HepG2 (cell line): Measurements from ENCODE around the gene IFT88. TPM values are rescaled to one million over a fixed set of nuclear protein-coding genes. Genes with fewer than 3 reads are reported as not detected.
A peak's percentile ranks its signal among the peaks of the same experiment; 100 is the strongest.

ENCODE experiments used
- ATAC-seq: fragments of 200-7000 bp; cut with Tn5 transposase; 3 replicates; pipeline ENCODE4 v1.9.1; 2020; ENCODE audit warnings: mild to moderate bottlenecking, moderate library complexity
- BruUV-seq: library from RNA; stranded (reverse); fragments of 400-500 nt; replicated peaks from 2 replicates; lab custom pipeline; 2021; lab: Mats Ljungman, UMichigan
- CTCF ChIA-PET: fragments of 300-600 bp; formaldehyde crosslinking; extraction: SDS; loops from one replicate; lab custom pipeline; 2021; ENCODE audit warnings: low total read pairs, inconsistent platforms, low intra/inter-chr PET ratio; lab: Yijun Ruan, JAX
- POLR2A ChIA-PET: fragments of 350-600 bp; sonication (Branson Sonifier 250); formaldehyde crosslinking; loops from one replicate; lab custom pipeline; 2020; ENCODE audit warnings: antibody characterized with exemption, inconsistent platforms; lab: Yijun Ruan, JAX
- DNase-seq: peaks from one replicate; pipeline ENCODE4 v3.0.0-alpha.2; 2015; ENCODE audit warnings: low spot score
- FAIRE-seq: peaks from 3 replicates; lab custom pipeline; 2011; peaks lifted over from hg19 to GRCh38; lab: Jason Lieb, UNC
- H2AFZ ChIP-seq: one replicate; pipeline ENCODE4 v1.6.1; 2011; ENCODE audit warnings: low read length, inconsistent platforms
- H3K27ac ChIP-seq: fragments of 300-600 bp; 3 replicates; pipeline ENCODE4 v1.8.0; 2011; ENCODE audit warnings: mixed run types, mild to moderate bottlenecking, mixed read lengths, low read length, inconsistent platforms; ENCODE audit not compliant: insufficient read depth; ENCODE audit errors: extremely low read length
- H3K27me3 ChIP-seq, 2 experiments: fragments of 200-600 bp in 1 of 2; 2 replicates in 1 of 2; 3 replicates in 1 of 2; pipeline versions ENCODE4 v1.6.0 to v1.8.0; 2011; ENCODE audit warnings: low read length in 2 of 2, mild to moderate bottlenecking in 2 of 2, moderate library complexity in 2 of 2, inconsistent platforms in 1 of 2; ENCODE audit not compliant: insufficient read depth in 2 of 2, control insufficient read depth in 1 of 2
- H3K36me3 ChIP-seq, 2 experiments: fragments of 200-600 bp in 1 of 2; replicated peaks in 1 of 2; 2 replicates in 1 of 2; 3 replicates in 1 of 2; pipeline versions ENCODE4 v1.5.1 to v1.8.0; 2011; ENCODE audit warnings: low read length in 2 of 2, inconsistent platforms in 1 of 2; ENCODE audit not compliant: insufficient read depth in 2 of 2, control insufficient read depth in 1 of 2
- H3K4me1 ChIP-seq: 2 replicates; pipeline ENCODE4 v1.5.1; 2012; ENCODE audit warnings: low read length, inconsistent platforms; ENCODE audit not compliant: insufficient read depth
- H3K4me2 ChIP-seq: 2 replicates; pipeline ENCODE4 v1.6.0; 2011; ENCODE audit warnings: low read depth, low read length, inconsistent platforms
- H3K4me3 ChIP-seq, 3 experiments: fragments of 200-600 bp in 1 of 3; sonication (generic), shearing (Covaris generic) in 1 of 3; replicated peaks in 1 of 3; 2 replicates each; pipeline ENCODE4 v1.5.1; 2011 to 2016; ENCODE audit warnings: low read length in 3 of 3, inconsistent platforms in 2 of 3, low read depth in 2 of 3, mild to moderate bottlenecking in 2 of 3, control low read depth in 1 of 3, mixed read lengths in 1 of 3; ENCODE audit not compliant: insufficient read depth in 1 of 3
- H3K79me2 ChIP-seq: one replicate; pipeline ENCODE4 v1.6.1; 2011; ENCODE audit warnings: low read length, inconsistent platforms; ENCODE audit not compliant: insufficient read depth
- H3K9ac ChIP-seq: 2 replicates; pipeline ENCODE4 v1.6.0; 2011; ENCODE audit warnings: mild to moderate bottlenecking, low read depth, low read length, inconsistent platforms; ENCODE audit not compliant: insufficient read depth
- H3K9me3 ChIP-seq: 2 replicates; pipeline ENCODE4 v1.5.1; 2012; ENCODE audit warnings: mild to moderate bottlenecking, low read length
- H4K20me1 ChIP-seq: 2 replicates; pipeline ENCODE4 v1.6.0; 2011; ENCODE audit warnings: inconsistent platforms, mild to moderate bottlenecking, low read length, moderate library complexity; ENCODE audit not compliant: insufficient read depth
- CEBPB ChIP-seq: IDR thresholded peaks from 2 replicates; pipeline ENCODE4 v1.6.1; 2011; ENCODE audit warnings: low read depth, low read length, improper control_type of control experiment, borderline replicate concordance
- CENPX ChIP-seq: sonication (generic); formaldehyde crosslinking; IDR thresholded peaks from 2 replicates; pipeline ENCODE4 v1.9.0; 2021; ENCODE audit warnings: mild to moderate bottlenecking, missing genetic modification reagents, moderate library complexity
- FOSL2 ChIP-seq: sonication (generic); formaldehyde crosslinking; IDR thresholded peaks from 2 replicates; pipeline ENCODE4 v1.4.0; 2020; ENCODE audit warnings: missing genetic modification reagents
- HMGA1 ChIP-seq: sonication (generic); formaldehyde crosslinking; conservative IDR thresholded peaks from 2 replicates; pipeline ENCODE4 v1.4.0; 2020; ENCODE audit warnings: missing genetic modification reagents
- KDM5A ChIP-seq: fragments of 200-600 bp; sonication (generic); IDR thresholded peaks from 2 replicates; pipeline ENCODE4 v1.7.0; 2018; ENCODE audit warnings: antibody characterized with exemption, mild to moderate bottlenecking, low read length, borderline replicate concordance
- SPEN ChIP-seq: sonication (generic); formaldehyde crosslinking; IDR thresholded peaks from 2 replicates; pipeline ENCODE4 v1.5.1; 2020; ENCODE audit warnings: low read depth, mild to moderate bottlenecking, missing genetic modification reagents
- ZFP90 ChIP-seq: sonication (generic); formaldehyde crosslinking; IDR thresholded peaks from 2 replicates; pipeline ENCODE4 v1.8.0; 2022; ENCODE audit warnings: missing genetic modification reagents, mild to moderate bottlenecking, inconsistent platforms, borderline replicate concordance
- ZNF234 ChIP-seq: sonication (generic); formaldehyde crosslinking; conservative IDR thresholded peaks from 2 replicates; pipeline ENCODE4 v1.5.1; 2020; ENCODE audit warnings: mild to moderate bottlenecking, missing genetic modification reagents
- ZSCAN9 ChIP-seq: IDR thresholded peaks from 2 replicates; pipeline ENCODE4 v1.6.1; 2016; ENCODE audit warnings: borderline replicate concordance
- WGBS: methylation state at CpG from one replicate; pipeline ENCODE4 v1.1.6; 2017; ENCODE audit warnings: low lambda C conversion rate; 5-methylcytosine and 5-hydroxymethylcytosine counted together
- in situ Hi-C: cut with HindIII; loops from 2 replicates; pipeline ENCODE4 v1.10.0; 2017; ENCODE audit warnings: low pct_unique_long_range_greater_than_20kb; ENCODE audit not compliant: extremely low pct_ligation_motif_present
- intact Hi-C: fragments of 100-400 bp; cut with micrococcal nuclease; formaldehyde crosslinking; loops from one replicate; pipeline ENCODE4 v1.10.0; 2022; ENCODE audit not compliant: unreplicated experiment
- polyA plus RNA-seq, 8 experiments: library from polyadenylated mRNA; depleted of rRNA in 3 of 8; stranded (reverse) in 7 of 8; unstranded in 1 of 8; fragments of >200 nt; fragmentation: Illumina TruSeq in 4 of 8; extraction: Trizol in 4 of 8; gene quantifications; 2 replicates each; pipeline versions ENCODE4 v1.2.1 to v1.2.3, GENCODE V29; 2011 to 2016; ENCODE audit warnings: low read depth in 4 of 8, missing spikeins in 1 of 8, mixed read lengths in 1 of 8; ENCODE audit not compliant: insufficient read depth in 1 of 8
- total RNA-seq, 5 experiments: library from RNA; depleted of rRNA; stranded (reverse); fragments of >200 nt; fragmentation: Illumina TruSeq; extraction: Trizol; gene quantifications; 2 replicates each; pipeline ENCODE4 v1.2.3, GENCODE V29; 2016; ENCODE audit warnings: low read depth in 1 of 5
- TF ChIP-seq, protein P1 (sequence below): sonication (generic); formaldehyde crosslinking; conservative IDR thresholded peaks from 2 replicates; pipeline ENCODE4 v1.5.0; 2020; ENCODE audit warnings: missing genetic modification reagents
- TF ChIP-seq, protein P2 (sequence below): IDR thresholded peaks from 2 replicates; pipeline ENCODE4 v1.6.1; 2016; ENCODE audit warnings: missing compliant biosample characterization, missing genetic modification reagents, borderline replicate concordance

IFT88 gene
- total and polyA plus RNA-seq, 2 of the 13 experiments (the other 11 are each of a cell fraction or from before 2014, with no cell fraction given): 8.4 to 19.9 TPM

DNA sequence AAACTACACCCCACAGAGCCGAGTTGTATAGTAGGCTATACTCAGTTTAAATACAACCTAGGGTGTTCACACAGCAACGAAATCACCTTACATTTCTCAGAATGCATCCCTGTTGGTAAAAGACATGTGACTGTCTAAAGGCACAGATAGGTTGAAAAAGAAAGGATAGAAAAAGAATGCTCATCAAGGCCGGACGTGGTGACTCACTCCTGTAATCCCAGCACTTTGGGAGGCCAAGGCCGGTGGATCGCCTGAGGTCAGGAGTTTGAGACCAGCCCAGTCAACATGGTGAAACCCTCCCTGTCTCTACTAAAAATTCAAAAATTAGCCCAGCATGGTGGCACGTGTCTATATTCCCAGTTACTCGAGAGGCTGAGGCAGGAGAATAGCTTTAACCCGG, 132.8 kb downstream of the IFT88 start:
- DNase-seq (no peak), ATAC-seq (no peak), FAIRE-seq (no peak)
- Histone ChIP-seq H3K9me3 (no peaks in the 10 kb centered on the region), H3K36me3 (no peaks in the 10 kb centered on the region), H3K27ac (no peak overlapping the region), H4K20me1 (no peaks in the 10 kb centered on the region), H3K9ac (no peak overlapping the region), H3K27me3 (no peaks in the 10 kb centered on the region), H3K4me3 (no peak overlapping the region), H2AFZ (no peak overlapping the region), H3K79me2 (no peaks in the 10 kb centered on the region), H3K4me1 (peaks cover 35% of the 10 kb centered on the region), H3K4me2 (no peak overlapping the region)
- ChIA-PET POLR2A (no interaction called here), CTCF (no interaction called here)
- 48% methylated on average over 9 of the region's 9 CpGs for WGBS
- TF ChIP-seq FOSL2: peak; percentile 77
- no peak for TF ChIP-seq KDM5A
- no peak for TF ChIP-seq HMGA1 (CRISPR knock-in tag)
- in situ Hi-C loops: loop anchor here (10.0 kb wide), 1 partner anchor 225 kb away; no protein-coding TSS in a partner anchor
- intact Hi-C loops: no loop called here
- no TSS peak for BruUV-seq

DNA sequence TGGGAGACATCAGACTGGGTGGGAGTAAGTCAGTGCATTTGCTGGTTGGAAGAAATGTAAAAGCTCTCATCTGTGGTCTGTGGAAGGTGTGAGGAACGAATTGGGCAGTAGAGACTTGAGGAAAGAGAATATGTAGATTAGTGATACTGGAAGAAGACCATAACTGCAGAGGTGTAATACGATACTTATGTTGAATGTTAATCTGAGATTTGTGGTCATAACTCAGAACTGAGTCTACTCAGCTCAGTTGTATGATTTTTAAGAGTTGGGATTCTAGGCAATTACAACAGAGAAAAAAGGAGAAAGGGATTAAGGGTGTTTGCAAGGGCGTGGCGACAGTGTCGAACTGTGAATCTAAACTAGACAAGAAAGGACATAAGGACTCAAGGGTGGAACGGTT, 133.3 kb downstream of the IFT88 start:
- BruUV-seq: no TSS peak
- Histone ChIP-seq H3K4me2 (no peak overlapping the region), H3K27ac (no peak overlapping the region), H3K9me3 (no peaks in the 10 kb centered on the region), H3K79me2 (no peaks in the 10 kb centered on the region), H3K27me3 (no peaks in the 10 kb centered on the region), H3K36me3 (no peaks in the 10 kb centered on the region), H3K4me3 (no peak overlapping the region), H3K9ac (no peak overlapping the region), H3K4me1 (peaks cover 37% of the 10 kb centered on the region), H4K20me1 (no peaks in the 10 kb centered on the region), H2AFZ (no peak overlapping the region)
- 92% methylated on average over 6 of the region's 6 CpGs for WGBS
- ChIA-PET CTCF (no interaction called here), POLR2A (no interaction called here)
- ATAC-seq (no peak), DNase-seq (no peak), FAIRE-seq (no peak)
- no peak for TF ChIP-seq CEBPB
- no peak for TF ChIP-seq ZNF234 (CRISPR knock-in tag)
- TF ChIP-seq, protein P1, sequence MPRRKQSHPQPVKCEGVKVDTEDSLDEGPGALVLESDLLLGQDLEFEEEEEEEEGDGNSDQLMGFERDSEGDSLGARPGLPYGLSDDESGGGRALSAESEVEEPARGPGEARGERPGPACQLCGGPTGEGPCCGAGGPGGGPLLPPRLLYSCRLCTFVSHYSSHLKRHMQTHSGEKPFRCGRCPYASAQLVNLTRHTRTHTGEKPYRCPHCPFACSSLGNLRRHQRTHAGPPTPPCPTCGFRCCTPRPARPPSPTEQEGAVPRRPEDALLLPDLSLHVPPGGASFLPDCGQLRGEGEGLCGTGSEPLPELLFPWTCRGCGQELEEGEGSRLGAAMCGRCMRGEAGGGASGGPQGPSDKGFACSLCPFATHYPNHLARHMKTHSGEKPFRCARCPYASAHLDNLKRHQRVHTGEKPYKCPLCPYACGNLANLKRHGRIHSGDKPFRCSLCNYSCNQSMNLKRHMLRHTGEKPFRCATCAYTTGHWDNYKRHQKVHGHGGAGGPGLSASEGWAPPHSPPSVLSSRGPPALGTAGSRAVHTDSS (CRISPR knock-in tag): no peak
- TF ChIP-seq ZSCAN9 (CRISPR knock-in tag): no peak
- TF ChIP-seq SPEN (CRISPR knock-in tag): no peak
- TF ChIP-seq, protein P2, sequence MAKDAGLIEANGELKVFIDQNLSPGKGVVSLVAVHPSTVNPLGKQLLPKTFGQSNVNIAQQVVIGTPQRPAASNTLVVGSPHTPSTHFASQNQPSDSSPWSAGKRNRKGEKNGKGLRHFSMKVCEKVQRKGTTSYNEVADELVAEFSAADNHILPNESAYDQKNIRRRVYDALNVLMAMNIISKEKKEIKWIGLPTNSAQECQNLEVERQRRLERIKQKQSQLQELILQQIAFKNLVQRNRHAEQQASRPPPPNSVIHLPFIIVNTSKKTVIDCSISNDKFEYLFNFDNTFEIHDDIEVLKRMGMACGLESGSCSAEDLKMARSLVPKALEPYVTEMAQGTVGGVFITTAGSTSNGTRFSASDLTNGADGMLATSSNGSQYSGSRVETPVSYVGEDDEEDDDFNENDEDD (CRISPR knock-in tag): no peak
- no peak for TF ChIP-seq ZFP90
- TF ChIP-seq CENPX (CRISPR knock-in tag): no peak
- intact Hi-C loops (no loop called here), in situ Hi-C loops (loop anchor here (10.0 kb wide), 1 partner anchor 225 kb away; no protein-coding TSS in a partner anchor)
